AG04450 (cell line): ENCODE data around the gene MYO5B. TPM values are rescaled to one million over a fixed set of nuclear protein-coding genes. Genes with fewer than 3 reads are reported as not detected.

Experiments
- CTCF ChIA-PET: fragments of 300-600, 350-600 bp; formaldehyde crosslinking; extraction: SDS; loops from one replicate; lab custom pipeline; 2022; ENCODE audit warnings: antibody characterized with exemption, inconsistent platforms; lab: Charles Lee
- POLR2A ChIA-PET: fragments of 350-600 bp; formaldehyde crosslinking; extraction: SDS; loops from one replicate; lab custom pipeline; 2021; ENCODE audit warnings: antibody characterized with exemption, inconsistent platforms; lab: Yijun Ruan, JAX
- DNase-seq: peaks from one replicate; pipeline ENCODE4 v3.0.0-alpha.2; 2011; ENCODE audit warnings: low read depth, low spot score
- H3K27ac ChIP-seq: one replicate; pipeline ENCODE4 v1.5.1; 2012; ENCODE audit warnings: low read depth, low read length, control low read depth
- H3K27me3 ChIP-seq: one replicate; pipeline ENCODE4 v1.6.0; 2012; ENCODE audit warnings: low read length; ENCODE audit not compliant: control insufficient read depth, insufficient read depth
- H3K4me3 ChIP-seq: 2 replicates; pipeline ENCODE4 v1.5.1; 2011; ENCODE audit warnings: mild to moderate bottlenecking, low read depth, low read length, control low read depth
- H3K9me3 ChIP-seq: 2 replicates; pipeline ENCODE4 v1.5.1; 2012; ENCODE audit warnings: low read length; ENCODE audit not compliant: control insufficient read depth, insufficient read depth
- CTCF ChIP-seq: IDR thresholded peaks from 2 replicates; pipeline ENCODE4 v1.5.1; 2011; ENCODE audit warnings: low read depth, low read length, control low read depth, inconsistent platforms
- polyA plus RNA-seq: library from polyadenylated mRNA; depleted of rRNA; stranded (reverse); fragments of >200 nt; gene quantifications from 2 replicates; pipeline ENCODE4 v1.2.3, GENCODE V29; 2011

The MYO5B gene
- polyA plus RNA-seq, 1 experiment = 0.32 TPM

GRCh38 chr18:50053111-50053510 lies 141.8 kb downstream of the MYO5B start:
- ChIA-PET POLR2A (interaction anchor here (0.7 kb wide), 1 partner anchor 457 kb away, joined by 3 read pairs; no protein-coding TSS in a partner anchor), CTCF (no interaction called here)
- H3K9me3 ChIP-seq = no peaks in the 10 kb centered on the region
- TF ChIP-seq CTCF = no peak
- DNase-seq = no peak
- H3K27me3 ChIP-seq = no peaks in the 10 kb centered on the region
- H3K4me3 ChIP-seq = no peak overlapping the region
- no peak overlapping the region for H3K27ac ChIP-seq

- POLR2A ChIA-PET = no interaction called here
- DNase-seq = no peak
- CTCF ChIA-PET = no interaction called here
These were observed 143.7 kb downstream of the MYO5B start for GRCh38 chr18:50051288-50051687.

GRCh38 chr18:50045126-50045525 lies 149.8 kb downstream of the MYO5B start:
- no peak for DNase-seq
- H3K9me3 ChIP-seq = no peaks in the 10 kb centered on the region
- H3K27ac ChIP-seq = no peak overlapping the region
- H3K4me3 ChIP-seq = no peak overlapping the region
- H3K27me3 ChIP-seq = no peaks in the 10 kb centered on the region
- ChIA-PET CTCF (interaction anchor here (1.2 kb wide), 1 partner anchor 9 kb away, joined by 3 read pairs; no protein-coding TSS in a partner anchor), POLR2A (no interaction called here)
- TF ChIP-seq CTCF = no peak

More at GRCh38 chr18:50051288-50051687, 143.7 kb downstream of the MYO5B start:
- TF ChIP-seq CTCF = 0 out of 2 replicates have a peak, but pooled peaks have one; percentile 14
- no peaks in the 10 kb centered on the region for H3K9me3 ChIP-seq
- H3K27me3 ChIP-seq = no peaks in the 10 kb centered on the region
- no peak overlapping the region for H3K27ac ChIP-seq
- H3K4me3 ChIP-seq = no peak overlapping the region

GRCh38 chr18:50044402-50044801 lies 150.5 kb downstream of the MYO5B start:
- Histone ChIP-seq H3K27me3 (no peaks in the 10 kb centered on the region), H3K9me3 (no peaks in the 10 kb centered on the region), H3K4me3 (no peak overlapping the region), H3K27ac (no peak overlapping the region)
- POLR2A ChIA-PET = no interaction called here
- CTCF ChIA-PET = interaction anchor here (1.2 kb wide), 1 partner anchor 9 kb away, joined by 3 read pairs; no protein-coding TSS in a partner anchor
- TF ChIP-seq CTCF = no peak
- no peak for DNase-seq

- H3K27me3 ChIP-seq = no peaks in the 10 kb centered on the region
- ChIA-PET CTCF (no interaction called here), POLR2A (no interaction called here)
- no peak overlapping the region for H3K4me3 ChIP-seq
- H3K27ac ChIP-seq = no peak overlapping the region
- no peak for DNase-seq
- no peak for TF ChIP-seq CTCF
- H3K9me3 ChIP-seq = no peaks in the 10 kb centered on the region
These were observed 152.3 kb downstream of the MYO5B start for GRCh38 chr18:50042611-50043010.
